ENCODE measurements around the gene PIK3R6. TPM values are rescaled to one million over a fixed set of nuclear protein-coding genes. Genes with fewer than 3 reads are reported as not detected.
"Not testable (repeated sequence)": the region's sequence is repeated elsewhere in the genome, so short reads cannot be mapped to it uniquely, and the experiment has no call there.

Gene PIK3R6
- total RNA-seq, 3 donors from 2014 or later, result 0.32 to 0.35 TPM; not detected in 1

DNA sequence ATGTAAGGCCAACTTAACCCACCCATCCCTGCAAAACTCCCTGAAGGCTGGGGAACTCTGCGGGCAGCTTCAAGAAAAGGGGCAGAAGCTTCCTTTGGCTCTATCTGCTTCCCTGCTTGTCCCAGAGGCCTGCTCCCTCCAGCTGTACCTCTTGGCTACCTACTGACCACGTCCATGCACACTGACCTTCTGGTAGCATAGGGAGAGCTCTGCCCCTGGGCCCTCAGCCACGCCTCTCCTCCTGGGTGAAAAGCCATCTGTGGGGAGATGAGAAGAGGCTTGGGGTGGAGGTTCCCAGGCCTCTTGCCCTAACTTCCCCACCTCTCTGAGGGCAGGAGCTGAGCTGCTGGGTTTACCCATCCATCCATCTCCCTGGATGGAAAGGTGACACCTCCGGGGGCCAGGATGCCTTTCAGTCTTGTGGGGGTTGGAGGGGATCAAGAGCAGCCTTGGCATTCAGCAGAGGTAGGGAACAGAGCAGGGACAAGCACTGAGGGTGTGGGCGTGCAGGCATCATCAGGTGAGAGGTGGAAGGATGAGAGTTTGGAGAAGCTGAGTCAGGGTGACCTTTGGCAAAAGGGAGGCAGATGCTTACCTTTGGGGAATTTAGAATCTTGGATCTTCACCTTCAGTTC lies 45.0 kb downstream of the PIK3R6 start:
- peaks cover 5% of the 10 kb centered on the region for H3K9me3 Mint-ChIP-seq
- H3K36me3 Mint-ChIP-seq (ENCODE audit: insufficient read depth), result no peaks in the 10 kb centered on the region
- H3K4me1 Mint-ChIP-seq (ENCODE audit: low read depth), result no peaks in the 10 kb centered on the region
- no peaks in the 10 kb centered on the region for H3K27me3 Mint-ChIP-seq (ENCODE audit: low read depth)
- H3K4me3 Mint-ChIP-seq, result no peak overlapping the region
- no peak for DNase-seq
- no peak for ATAC-seq

- Mint-ChIP-seq H3K27me3 (ENCODE audit: low read depth) (no peaks in the 10 kb centered on the region), H3K36me3 (ENCODE audit: insufficient read depth) (no peaks in the 10 kb centered on the region), H3K9me3 (peaks cover 5% of the 10 kb centered on the region), H3K4me1 (ENCODE audit: low read depth) (no peaks in the 10 kb centered on the region), H3K4me3 (no peak overlapping the region)
- ATAC-seq, result no peak
- no peak for DNase-seq
Observed at GRCh38 chr17:8821446-8822105, 45.9 kb downstream of the PIK3R6 start.

- no peaks in the 10 kb centered on the region for H3K36me3 Mint-ChIP-seq (ENCODE audit: insufficient read depth)
- H3K4me3 Mint-ChIP-seq, result no peak overlapping the region
- ATAC-seq, result no peak
- H3K27me3 Mint-ChIP-seq (ENCODE audit: low read depth), result peaks cover 1% of the 10 kb centered on the region
- no peaks in the 10 kb centered on the region for H3K4me1 Mint-ChIP-seq (ENCODE audit: low read depth)
- DNase-seq, result no peak
- peaks cover 5% of the 10 kb centered on the region for H3K9me3 Mint-ChIP-seq
Observed at GRCh38 chr17:8820311-8821010, 47.0 kb downstream of the PIK3R6 start.

GRCh38 chr17:8818654-8819330 lies 48.7 kb downstream of the PIK3R6 start:
- no peaks in the 10 kb centered on the region for H3K4me1 Mint-ChIP-seq (ENCODE audit: low read depth)
- H3K36me3 Mint-ChIP-seq (ENCODE audit: insufficient read depth), result no peaks in the 10 kb centered on the region
- no peak for DNase-seq
- peaks cover 9% of the 10 kb centered on the region for H3K27me3 Mint-ChIP-seq (ENCODE audit: low read depth)
- no peaks in the 10 kb centered on the region for H3K9me3 Mint-ChIP-seq
- no peak for ATAC-seq
- no peak overlapping the region for H3K4me3 Mint-ChIP-seq

- no peak for ATAC-seq
- Mint-ChIP-seq H3K4me3 (no peak overlapping the region), H3K9me3 (peaks cover 2% of the 10 kb centered on the region), H3K4me1 (ENCODE audit: low read depth) (no peaks in the 10 kb centered on the region), H3K27me3 (ENCODE audit: low read depth) (peaks cover 12% of the 10 kb centered on the region), H3K36me3 (ENCODE audit: insufficient read depth) (peaks cover 2% of the 10 kb centered on the region)
- no peak for DNase-seq
Observed at GRCh38 chr17:8818047-8818446, 49.4 kb downstream of the PIK3R6 start.

DNA sequence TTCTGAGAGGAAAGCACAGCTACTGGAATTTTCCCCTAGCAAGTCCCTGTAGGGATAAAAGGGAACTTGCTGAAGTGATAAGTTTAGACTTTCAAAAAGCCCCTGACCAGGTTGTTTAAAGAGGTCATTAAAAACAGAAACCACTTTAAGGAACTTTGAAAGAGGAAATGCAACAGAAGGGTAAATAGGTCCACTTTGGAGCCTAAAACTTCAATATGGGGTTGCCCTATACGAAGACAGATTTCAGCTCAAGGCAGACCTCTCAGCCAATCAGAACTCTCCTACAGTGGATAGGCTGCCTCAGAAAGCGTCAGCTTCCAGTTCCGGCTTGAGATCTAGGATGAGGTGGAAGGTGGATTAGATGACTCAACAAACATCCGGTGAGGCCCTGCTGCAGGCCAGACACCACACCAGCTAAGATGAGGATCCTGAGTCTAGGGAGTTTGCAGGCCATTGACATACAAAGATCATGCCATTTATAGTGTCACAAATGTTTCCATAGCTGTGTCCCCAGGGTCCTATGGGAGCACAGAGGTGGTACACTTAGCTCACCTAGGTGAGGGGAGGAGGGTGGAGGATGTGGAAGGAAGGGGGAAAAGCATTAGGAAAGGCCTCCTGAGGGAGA lies 60.4 kb downstream of the PIK3R6 start:
- ATAC-seq (peak in 1 of 2 donors; percentile 63), DNase-seq (no peak)
- Mint-ChIP-seq H3K36me3 (ENCODE audit: insufficient read depth) (peaks cover 12% of the 10 kb centered on the region), H3K4me1 (ENCODE audit: low read depth) (peaks cover 10% of the 10 kb centered on the region), H3K4me3 (no peak overlapping the region), H3K9me3 (peaks cover 32% of the 10 kb centered on the region), H3K27me3 (ENCODE audit: low read depth) (peaks cover 8% of the 10 kb centered on the region)

- DNase-seq (no peak), ATAC-seq (no peak)
- peaks cover 11% of the 10 kb centered on the region for H3K36me3 Mint-ChIP-seq (ENCODE audit: insufficient read depth)
- peaks cover 25% of the 10 kb centered on the region for H3K9me3 Mint-ChIP-seq
- no peak overlapping the region for H3K4me3 Mint-ChIP-seq
- H3K4me1 Mint-ChIP-seq (ENCODE audit: low read depth), result peaks cover 10% of the 10 kb centered on the region
- peaks cover 8% of the 10 kb centered on the region for H3K27me3 Mint-ChIP-seq (ENCODE audit: low read depth)
Observed at GRCh38 chr17:8806253-8806925, 61.1 kb downstream of the PIK3R6 start.

DNA sequence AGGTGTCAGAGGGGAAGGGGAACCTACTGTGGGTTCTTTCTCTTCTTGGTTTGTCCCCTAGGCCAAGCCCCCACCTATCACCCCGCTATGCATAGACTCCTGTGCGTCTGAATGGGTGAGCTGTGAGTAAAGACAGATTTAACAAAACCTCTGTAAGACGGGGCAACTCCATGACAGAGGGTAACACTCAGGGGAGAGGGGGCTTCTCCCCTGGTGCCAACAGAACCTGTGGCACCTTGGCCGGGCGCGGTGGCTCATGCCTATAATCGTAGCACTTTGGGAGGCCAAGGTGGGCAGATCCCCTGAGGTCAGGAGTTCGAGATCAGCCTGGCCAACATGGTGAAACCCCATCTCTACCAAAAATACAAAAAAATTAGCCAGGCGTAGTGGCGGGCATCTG lies 62.1 kb downstream of the PIK3R6 start:
- not testable (repeated sequence) for H3K27me3 Mint-ChIP-seq (ENCODE audit: low read depth); H3K4me3 Mint-ChIP-seq; H3K4me1 Mint-ChIP-seq (ENCODE audit: low read depth); ATAC-seq; DNase-seq
- Mint-ChIP-seq H3K36me3 (ENCODE audit: insufficient read depth) (peaks cover 11% of the 10 kb centered on the region), H3K9me3 (peaks cover 24% of the 10 kb centered on the region)

DNA sequence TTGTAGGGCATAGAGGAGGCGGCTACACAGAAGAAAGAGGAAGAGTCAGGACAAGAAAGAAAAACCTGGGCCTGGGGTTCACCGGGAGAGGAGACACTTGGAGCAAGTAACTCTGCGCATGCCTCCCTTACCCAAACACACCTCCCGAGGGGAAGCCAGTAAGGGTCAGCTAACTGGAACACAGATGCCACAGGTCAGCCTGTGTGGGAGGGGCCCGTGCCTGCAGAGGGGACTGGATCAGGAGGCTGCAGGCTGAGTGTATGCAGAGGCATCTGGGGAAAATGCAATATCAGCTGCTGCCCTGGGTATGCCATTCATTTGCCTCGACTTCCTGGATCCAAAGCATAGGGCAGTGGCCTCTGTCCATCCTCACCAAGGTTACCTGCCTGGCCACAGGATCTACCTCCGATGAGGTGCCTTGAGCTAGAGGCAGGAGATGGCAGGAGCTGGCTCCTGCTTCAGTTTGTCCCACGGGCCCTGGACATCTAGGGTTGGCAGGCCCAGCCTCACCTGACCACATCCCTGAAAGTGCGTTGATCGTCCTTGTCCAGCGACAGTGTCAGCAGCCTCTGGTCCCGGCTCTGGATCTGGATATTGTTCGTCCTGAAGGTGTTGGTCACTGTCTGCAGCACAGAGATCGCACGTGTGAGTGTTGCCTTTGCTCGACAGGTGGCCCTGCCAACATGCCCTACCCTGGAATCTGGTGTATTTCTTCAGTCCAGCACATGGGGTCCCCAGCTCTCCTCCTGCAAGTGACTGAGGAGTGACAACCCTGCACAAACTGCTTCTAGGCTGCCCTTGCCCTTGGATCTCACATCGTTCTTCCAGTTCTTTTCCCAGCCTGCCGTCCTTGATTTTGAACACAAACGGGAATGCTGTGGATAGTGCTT lies 63.7 kb downstream of the PIK3R6 start:
- H3K36me3 Mint-ChIP-seq (ENCODE audit: insufficient read depth), result peaks cover 2% of the 10 kb centered on the region
- H3K27me3 Mint-ChIP-seq (ENCODE audit: low read depth), result peaks cover 8% of the 10 kb centered on the region
- ATAC-seq (no peak), DNase-seq (no peak)
- peaks cover 10% of the 10 kb centered on the region for H3K4me1 Mint-ChIP-seq (ENCODE audit: low read depth)
- peaks cover 14% of the 10 kb centered on the region for H3K9me3 Mint-ChIP-seq
- H3K4me3 Mint-ChIP-seq, result no peak overlapping the region

GRCh38 chr17:8801135-8801840 lies 66.2 kb downstream of the PIK3R6 start:
- Mint-ChIP-seq H3K4me3 (no peak overlapping the region), H3K27me3 (ENCODE audit: low read depth) (no peaks in the 10 kb centered on the region), H3K4me1 (ENCODE audit: low read depth) (peaks cover under 1% of the 10 kb centered on the region), H3K9me3 (no peaks in the 10 kb centered on the region), H3K36me3 (ENCODE audit: insufficient read depth) (no peaks in the 10 kb centered on the region)
- ATAC-seq (no peak), DNase-seq (no peak)

GRCh38 chr17:8800656-8801055 lies 66.8 kb downstream of the PIK3R6 start:
- H3K4me3 Mint-ChIP-seq, result no peak overlapping the region
- no peaks in the 10 kb centered on the region for H3K9me3 Mint-ChIP-seq
- no peaks in the 10 kb centered on the region for H3K4me1 Mint-ChIP-seq (ENCODE audit: low read depth)
- no peaks in the 10 kb centered on the region for H3K36me3 Mint-ChIP-seq (ENCODE audit: insufficient read depth)
- H3K27me3 Mint-ChIP-seq (ENCODE audit: low read depth), result no peaks in the 10 kb centered on the region
- DNase-seq (no peak), ATAC-seq (no peak)

DNA sequence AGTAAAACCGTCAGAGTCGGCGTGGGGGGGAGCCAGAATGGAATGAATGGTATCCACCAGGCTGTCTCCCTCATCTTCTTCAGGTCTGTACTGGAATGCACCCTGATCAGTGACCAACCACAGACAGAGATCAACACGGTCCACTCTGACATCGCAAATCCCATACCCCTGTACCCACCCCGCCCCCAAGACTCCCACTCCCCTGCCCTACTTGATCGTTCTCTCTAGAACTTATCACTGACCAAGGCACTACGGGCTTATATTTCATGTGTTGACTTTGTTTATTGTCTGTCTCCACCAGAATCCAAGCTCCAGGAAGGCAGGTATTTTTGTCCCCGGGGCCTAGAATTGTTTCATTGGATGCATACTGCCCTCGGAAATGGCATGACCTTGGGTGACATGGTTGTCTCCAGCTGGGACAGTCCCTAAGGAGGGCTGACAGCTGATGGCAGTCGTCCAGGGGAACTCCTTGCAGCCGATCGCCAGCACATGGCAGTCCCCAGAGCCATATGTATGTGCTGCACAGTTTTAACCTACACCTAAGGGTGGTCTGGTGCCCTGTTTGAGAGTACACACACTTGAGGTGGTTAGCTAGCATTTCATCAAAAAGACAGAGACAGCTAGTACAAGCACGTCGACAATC lies 67.8 kb downstream of the PIK3R6 start:
- H3K4me1 Mint-ChIP-seq (ENCODE audit: low read depth), result no peaks in the 10 kb centered on the region
- no peaks in the 10 kb centered on the region for H3K27me3 Mint-ChIP-seq (ENCODE audit: low read depth)
- ATAC-seq (no peak), DNase-seq (no peak)
- no peaks in the 10 kb centered on the region for H3K9me3 Mint-ChIP-seq
- no peaks in the 10 kb centered on the region for H3K36me3 Mint-ChIP-seq (ENCODE audit: insufficient read depth)
- H3K4me3 Mint-ChIP-seq, result no peak overlapping the region

All from activated T-cell treated with anti-CD3 and anti-CD28 coated beads, Interleukin-2, amount 50 U/mL, for 4 hours (primary cell).